ENCODE data around the gene CYB5A.
"Not testable (repeated sequence)": the region's sequence is repeated elsewhere in the genome, so short reads cannot be mapped to it uniquely, and the experiment has no call there.

Gene CYB5A, protein sequence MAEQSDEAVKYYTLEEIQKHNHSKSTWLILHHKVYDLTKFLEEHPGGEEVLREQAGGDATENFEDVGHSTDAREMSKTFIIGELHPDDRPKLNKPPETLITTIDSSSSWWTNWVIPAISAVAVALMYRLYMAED

DNA sequence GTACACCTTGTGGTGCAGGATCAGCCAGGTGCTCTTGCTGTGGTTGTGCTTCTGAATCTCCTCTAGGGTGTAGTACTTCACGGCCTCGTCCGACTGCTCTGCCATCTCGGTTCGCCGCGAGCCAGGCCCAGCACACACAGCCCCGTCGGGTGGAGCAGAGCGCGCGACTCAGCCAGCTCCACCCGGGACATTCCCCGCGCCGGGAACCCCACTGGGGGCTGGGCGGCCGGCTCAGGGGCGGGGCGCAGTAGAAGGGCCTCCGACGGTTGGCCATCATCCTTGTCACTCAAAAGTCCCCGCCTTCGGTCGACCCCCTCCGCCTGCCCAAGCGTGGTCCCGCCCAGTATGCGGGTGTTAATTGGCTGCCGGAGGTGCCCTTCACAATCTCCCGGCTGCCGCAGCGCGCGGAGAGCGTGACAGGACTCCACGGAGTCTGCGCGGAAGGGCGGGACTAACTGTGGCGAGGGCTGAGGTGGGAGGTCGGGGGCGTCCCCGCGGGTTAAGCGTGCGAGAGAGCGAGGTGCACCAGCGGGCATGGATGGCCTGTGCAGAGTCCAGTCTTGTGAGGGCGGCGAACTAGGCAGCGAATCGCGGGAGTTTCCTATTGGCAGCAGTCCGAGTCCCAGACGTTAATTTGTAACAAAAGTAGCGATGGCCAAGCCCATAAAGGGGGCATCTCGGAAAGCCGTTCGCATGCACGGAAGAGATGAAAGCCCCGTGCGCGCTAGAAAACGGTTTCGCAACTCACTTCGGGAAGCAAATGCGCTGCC, at the start of gene CYB5A:
Gene CYB5A, minus strand, starts transcription at position 193 of the 770 bp plus-strand sequence. Its CDS starts 88 bp downstream, at position 105.
- DNase-seq (ENCODE audit: low spot score in 2 of 2): peak; percentile 99 to 100
- H3K36me3 Mint-ChIP-seq: peaks cover 12% of the 10 kb centered on the region
- peak; percentile 99 for ATAC-seq
- H3K4me3 Mint-ChIP-seq: no peak within 1 kb of the TSS
- H3K4me1 Mint-ChIP-seq: peaks cover 25% of the 10 kb centered on the region
- peak within 1 kb of the TSS; percentile 92 for H3K27ac Mint-ChIP-seq
- H3K9me3 Mint-ChIP-seq: no peaks in the 10 kb centered on the region

- Mint-ChIP-seq H3K4me3 (no peak overlapping the region), H3K4me1 (no peaks in the 10 kb centered on the region), H3K9me3 (no peaks in the 10 kb centered on the region), H3K36me3 (no peaks in the 10 kb centered on the region), H3K27ac (no peak overlapping the region)
- no peak for ATAC-seq
- DNase-seq (ENCODE audit: low spot score in 2 of 2): no peak
These were observed 46.1 kb upstream of the CYB5A start for GRCh38 chr18:74337912-74338309.

GRCh38 chr18:74337155-74337911, 45.6 kb upstream of the CYB5A start:
- Mint-ChIP-seq H3K9me3 (no peaks in the 10 kb centered on the region), H3K27ac (no peak overlapping the region), H3K4me1 (no peaks in the 10 kb centered on the region), H3K36me3 (no peaks in the 10 kb centered on the region), H3K4me3 (no peak overlapping the region)
- no peak for ATAC-seq
- no peak for DNase-seq (ENCODE audit: low spot score in 2 of 2)

DNA sequence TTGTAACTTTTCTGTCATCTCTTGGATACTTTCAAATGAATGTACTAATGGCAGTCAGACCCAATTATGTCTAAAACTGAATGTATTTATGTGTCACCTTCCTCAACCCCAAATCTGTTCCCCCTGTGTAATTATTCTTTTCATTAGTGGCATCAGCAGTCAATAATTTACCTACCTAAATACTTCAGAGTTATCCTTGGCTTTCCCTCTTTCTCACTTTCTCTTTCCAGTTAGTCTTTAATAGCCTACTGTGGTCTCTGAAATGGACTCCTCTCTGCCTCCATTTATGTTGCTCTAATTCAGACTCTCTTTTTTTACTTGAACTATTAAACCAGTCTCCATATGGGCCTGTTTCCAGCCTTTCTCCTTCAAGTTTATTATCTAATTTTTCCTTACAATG, 44.9 kb upstream of the CYB5A start:
- Mint-ChIP-seq H3K36me3 (no peaks in the 10 kb centered on the region), H3K27ac (no peak overlapping the region), H3K9me3 (no peaks in the 10 kb centered on the region), H3K4me3 (no peak overlapping the region), H3K4me1 (no peaks in the 10 kb centered on the region)
- no peak for DNase-seq (ENCODE audit: low spot score in 2 of 2)
- ATAC-seq: no peak

GRCh38 chr18:74334242-74334893, 42.6 kb upstream of the CYB5A start:
- no peak for DNase-seq (ENCODE audit: low spot score in 2 of 2)
- Mint-ChIP-seq H3K4me3 (no peak overlapping the region), H3K4me1 (no peaks in the 10 kb centered on the region), H3K36me3 (no peaks in the 10 kb centered on the region), H3K9me3 (no peaks in the 10 kb centered on the region), H3K27ac (no peak overlapping the region)
- no peak for ATAC-seq

- no peaks in the 10 kb centered on the region for H3K4me1 Mint-ChIP-seq
- H3K4me3 Mint-ChIP-seq: no peak overlapping the region
- no peaks in the 10 kb centered on the region for H3K36me3 Mint-ChIP-seq
- H3K27ac Mint-ChIP-seq: no peak overlapping the region
- H3K9me3 Mint-ChIP-seq: no peaks in the 10 kb centered on the region
- ATAC-seq (no peak), DNase-seq (ENCODE audit: low spot score in 2 of 2) (no peak)
These were observed 41.3 kb upstream of the CYB5A start for GRCh38 chr18:74333091-74333490.

GRCh38 chr18:74331404-74331803, 39.6 kb upstream of the CYB5A start:
- Mint-ChIP-seq H3K4me3 (no peak overlapping the region), H3K4me1 (no peaks in the 10 kb centered on the region), H3K27ac (no peak overlapping the region), H3K36me3 (no peaks in the 10 kb centered on the region), H3K9me3 (no peaks in the 10 kb centered on the region)
- DNase-seq (ENCODE audit: low spot score in 2 of 2) (no peak), ATAC-seq (no peak)

GRCh38 chr18:74329688-74330205, 38.0 kb upstream of the CYB5A start:
- no peak overlapping the region for H3K4me3 Mint-ChIP-seq
- no peak overlapping the region for H3K27ac Mint-ChIP-seq
- H3K4me1 Mint-ChIP-seq: no peaks in the 10 kb centered on the region
- no peaks in the 10 kb centered on the region for H3K36me3 Mint-ChIP-seq
- no peak for ATAC-seq
- DNase-seq (ENCODE audit: low spot score in 2 of 2): no peak
- no peaks in the 10 kb centered on the region for H3K9me3 Mint-ChIP-seq

GRCh38 chr18:74328206-74328605, 36.4 kb upstream of the CYB5A start:
- Mint-ChIP-seq H3K4me1 (no peaks in the 10 kb centered on the region), H3K36me3 (no peaks in the 10 kb centered on the region)
- ATAC-seq: no peak

DNA sequence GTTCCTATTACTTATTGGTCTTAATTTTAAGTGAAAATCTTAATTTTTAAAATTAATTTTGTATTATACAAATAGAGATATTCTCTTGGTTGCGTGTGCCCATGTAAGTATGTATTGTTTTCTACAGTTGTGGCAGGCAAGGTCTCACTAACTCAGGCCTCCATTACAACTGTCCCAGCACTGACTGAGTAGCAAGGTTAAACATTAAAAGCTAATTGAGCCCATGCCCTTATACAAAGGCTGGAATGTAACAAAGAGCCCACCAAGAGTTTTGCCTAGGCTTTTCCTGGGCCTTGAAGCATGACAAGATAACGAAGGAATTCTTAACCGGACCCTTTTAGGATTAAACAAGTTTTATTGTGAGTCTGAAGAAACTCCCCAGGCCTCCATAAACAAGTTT, 35.0 kb upstream of the CYB5A start:
- H3K9me3 Mint-ChIP-seq; H3K4me1 Mint-ChIP-seq; H3K36me3 Mint-ChIP-seq; H3K4me3 Mint-ChIP-seq; H3K27ac Mint-ChIP-seq; ATAC-seq; DNase-seq (ENCODE audit: low spot score in 2 of 2): not testable (repeated sequence)

More at GRCh38 chr18:74328206-74328605, 36.4 kb upstream of the CYB5A start:
- Mint-ChIP-seq H3K27ac (no peak overlapping the region), H3K4me3 (no peak overlapping the region), H3K9me3 (no peaks in the 10 kb centered on the region)
- no peak for DNase-seq (ENCODE audit: low spot score in 2 of 2)

DNA sequence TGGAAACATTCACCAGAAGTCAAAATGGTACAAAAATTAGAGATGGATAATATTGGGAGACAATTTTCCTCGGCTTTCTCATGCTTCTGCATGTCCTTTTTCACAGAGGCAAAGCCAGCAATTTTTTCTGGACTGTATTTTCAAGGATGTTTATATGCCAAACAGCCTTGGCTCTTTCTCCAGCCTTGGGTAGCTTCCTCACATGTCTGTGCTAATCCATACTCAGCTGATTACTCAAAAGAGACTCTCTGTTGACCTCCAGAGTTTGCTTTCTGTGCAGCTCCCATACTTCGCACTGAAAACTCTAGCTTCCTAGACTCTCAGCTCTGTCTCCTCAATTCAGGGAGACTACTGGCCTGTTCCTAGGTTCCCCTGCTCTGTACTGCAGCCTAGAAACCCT, 34.5 kb upstream of the CYB5A start:
- no peaks in the 10 kb centered on the region for H3K36me3 Mint-ChIP-seq
- no peaks in the 10 kb centered on the region for H3K9me3 Mint-ChIP-seq
- no peaks in the 10 kb centered on the region for H3K4me1 Mint-ChIP-seq
- no peak for ATAC-seq
- DNase-seq (ENCODE audit: low spot score in 2 of 2): no peak
- no peak overlapping the region for H3K4me3 Mint-ChIP-seq
- H3K27ac Mint-ChIP-seq: no peak overlapping the region

DNA sequence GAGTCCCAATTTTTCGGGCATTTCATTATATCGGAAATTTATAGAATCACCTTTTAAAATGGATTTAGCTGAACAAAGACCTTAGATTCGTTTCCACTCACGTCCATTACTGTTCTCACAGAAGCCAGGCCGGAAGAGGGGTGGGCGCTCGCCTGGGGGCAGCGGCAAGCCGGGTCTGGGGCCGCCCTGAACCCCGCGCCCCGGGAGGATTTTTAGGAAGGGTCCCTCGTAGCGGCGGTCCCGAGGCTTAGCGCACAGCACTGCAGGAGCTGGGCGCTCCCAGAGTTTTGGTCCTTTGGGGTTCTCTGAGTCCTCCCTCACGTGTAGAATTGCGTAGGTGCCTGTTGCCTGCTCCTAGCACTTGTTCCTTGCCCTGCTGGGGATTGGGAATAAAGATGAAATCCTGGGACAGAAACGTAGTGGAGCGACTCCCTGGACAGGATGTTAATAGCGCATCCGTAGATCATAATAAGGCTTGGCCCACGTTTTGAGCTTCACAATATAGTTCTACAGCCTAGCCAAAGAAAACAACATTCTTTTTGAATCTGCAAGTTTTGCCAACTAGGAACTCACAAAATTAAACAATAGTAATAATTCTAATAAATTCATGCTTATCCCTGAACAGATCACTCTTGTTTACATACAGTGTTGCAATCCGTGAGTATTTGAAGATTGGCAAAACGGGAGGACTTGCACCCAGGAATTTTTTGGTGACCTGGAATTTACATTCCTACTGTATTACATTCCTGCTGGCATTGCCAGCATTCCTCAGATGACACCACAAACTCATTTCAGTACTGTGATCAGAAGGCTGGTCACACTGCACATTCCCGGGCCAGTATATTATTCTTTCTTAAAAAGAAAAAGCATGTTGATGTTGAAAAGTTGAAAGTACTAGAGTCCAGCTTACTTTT, 24.8 kb upstream of the CYB5A start:
- Mint-ChIP-seq H3K36me3 (no peaks in the 10 kb centered on the region), H3K4me1 (no peaks in the 10 kb centered on the region), H3K4me3 (no peak overlapping the region), H3K27ac (no peak overlapping the region), H3K9me3 (no peaks in the 10 kb centered on the region)
- DNase-seq (ENCODE audit: low spot score in 2 of 2) (no peak), ATAC-seq (no peak)

GRCh38 chr18:74315464-74316256, 23.9 kb upstream of the CYB5A start, which contains the start of gene C18orf63:
C18orf63 (plus strand) TSS chr18:74315839; CDS start chr18:74317866, 2,027 bp downstream.
- Mint-ChIP-seq H3K4me3 (no peak within 1 kb of the TSS), H3K4me1 (no peaks in the 10 kb centered on the region), H3K36me3 (no peaks in the 10 kb centered on the region), H3K27ac (no peak within 1 kb of the TSS), H3K9me3 (no peaks in the 10 kb centered on the region)
- no peak for ATAC-seq
- DNase-seq (ENCODE audit: low spot score in 2 of 2): no peak

Measured in stimulated activated effector memory CD8-positive, alpha-beta T cell treated with anti-CD3 and anti-CD28 coated beads, Interleukin-12 subunit alpha, Interleukin-12 subunit beta, amount 100 ng/mL, for 72 hours (primary cell).